ENCODE results near the gene PLIN5.

PLIN5 gene

GRCh38 chr19:4524808-4525562 is 10.0 kb downstream of the PLIN5 start:
- TF ChIP-seq CTCF (IDR thresholded peaks at IDR 0.05; ENCODE audit: low read depth, low read length, missing control alignments): peak; percentile 95
- no peak overlapping the region for H3K4me3 ChIP-seq (ENCODE audit: low read depth, low read length)
- no peak for DNase-seq (ENCODE audit: low read depth)

GRCh38 chr19:4523306-4524110 is 11.5 kb downstream of the PLIN5 start:
- TF ChIP-seq CTCF (IDR thresholded peaks at IDR 0.05; ENCODE audit: low read depth, low read length, missing control alignments): peak; percentile 81
- DNase-seq (ENCODE audit: low read depth): no peak
- H3K4me3 ChIP-seq (ENCODE audit: low read depth, low read length): no peak overlapping the region

- no peak for DNase-seq (ENCODE audit: low read depth)
- H3K4me3 ChIP-seq (ENCODE audit: low read depth, low read length): no peak overlapping the region
- TF ChIP-seq CTCF (IDR thresholded peaks at IDR 0.05; ENCODE audit: low read depth, low read length, missing control alignments): no peak
Observed at GRCh38 chr19:4522291-4523002, 12.6 kb downstream of the PLIN5 start.

- no peak for TF ChIP-seq CTCF (IDR thresholded peaks at IDR 0.05; ENCODE audit: low read depth, low read length, missing control alignments)
- H3K4me3 ChIP-seq (ENCODE audit: low read depth, low read length): no peak overlapping the region
- no peak for DNase-seq (ENCODE audit: low read depth)
Observed at GRCh38 chr19:4521888-4522242, 13.2 kb downstream of the PLIN5 start.

GRCh38 chr19:4521170-4521887 is 13.7 kb downstream of the PLIN5 start:
- H3K4me3 ChIP-seq (ENCODE audit: low read depth, low read length): no peak overlapping the region
- no peak for TF ChIP-seq CTCF (IDR thresholded peaks at IDR 0.05; ENCODE audit: low read depth, low read length, missing control alignments)
- no peak for DNase-seq (ENCODE audit: low read depth)

GRCh38 chr19:4519521-4520277 is 15.3 kb downstream of the PLIN5 start:
- TF ChIP-seq CTCF (IDR thresholded peaks at IDR 0.05; ENCODE audit: low read depth, low read length, missing control alignments): no peak
- no peak overlapping the region for H3K4me3 ChIP-seq (ENCODE audit: low read depth, low read length)
- DNase-seq (ENCODE audit: low read depth): no peak

Data from GM12864 (cell line).